ENCODE data around the gene LRRC4C. TPM values are rescaled to one million over a fixed set of nuclear protein-coding genes. Genes with fewer than 3 reads are reported as not detected.

The LRRC4C gene
- total and polyA plus RNA-seq, 4 donors, result 0.33 to 5.3 (median 0.43) TPM

GRCh38 chr11:40573254-40573891 lies 886.1 kb downstream of the LRRC4C start:
- no peaks in the 10 kb centered on the region for H3K4me1 ChIP-seq (ENCODE audit: control insufficient read depth in 5 of 5, insufficient read depth in 5 of 5, low read length in 5 of 5)
- TF ChIP-seq, protein P1, sequence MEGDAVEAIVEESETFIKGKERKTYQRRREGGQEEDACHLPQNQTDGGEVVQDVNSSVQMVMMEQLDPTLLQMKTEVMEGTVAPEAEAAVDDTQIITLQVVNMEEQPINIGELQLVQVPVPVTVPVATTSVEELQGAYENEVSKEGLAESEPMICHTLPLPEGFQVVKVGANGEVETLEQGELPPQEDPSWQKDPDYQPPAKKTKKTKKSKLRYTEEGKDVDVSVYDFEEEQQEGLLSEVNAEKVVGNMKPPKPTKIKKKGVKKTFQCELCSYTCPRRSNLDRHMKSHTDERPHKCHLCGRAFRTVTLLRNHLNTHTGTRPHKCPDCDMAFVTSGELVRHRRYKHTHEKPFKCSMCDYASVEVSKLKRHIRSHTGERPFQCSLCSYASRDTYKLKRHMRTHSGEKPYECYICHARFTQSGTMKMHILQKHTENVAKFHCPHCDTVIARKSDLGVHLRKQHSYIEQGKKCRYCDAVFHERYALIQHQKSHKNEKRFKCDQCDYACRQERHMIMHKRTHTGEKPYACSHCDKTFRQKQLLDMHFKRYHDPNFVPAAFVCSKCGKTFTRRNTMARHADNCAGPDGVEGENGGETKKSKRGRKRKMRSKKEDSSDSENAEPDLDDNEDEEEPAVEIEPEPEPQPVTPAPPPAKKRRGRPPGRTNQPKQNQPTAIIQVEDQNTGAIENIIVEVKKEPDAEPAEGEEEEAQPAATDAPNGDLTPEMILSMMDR (IDR thresholded peaks at IDR 0.05; ENCODE audit: control extremely low read depth, extremely low read depth), result no peak
- H3K4me3 ChIP-seq, result no peak overlapping the region
- no peak overlapping the region for H3K27ac ChIP-seq (ENCODE audit: low read depth in 1 of 2, low read length in 1 of 2)
- H3K36me3 ChIP-seq (ENCODE audit: control insufficient read depth in 4 of 4, insufficient read depth in 4 of 4, low read length in 4 of 4), result no peaks in the 10 kb centered on the region
- DNase-seq (no peak), ATAC-seq (ENCODE audit: insufficient read depth, low FRiP score) (no peak)
- 51 to 54% methylated on average over 1 of the region's 1 CpG for WGBS, 2 donors
- H3K27me3 ChIP-seq (ENCODE audit: control insufficient read depth in 3 of 3, insufficient read depth in 3 of 3, low read length in 2 of 3), result no peaks in the 10 kb centered on the region
- no peaks in the 10 kb centered on the region for H3K9me3 ChIP-seq (ENCODE audit: control insufficient read depth in 4 of 4, insufficient read depth in 3 of 4, low read length in 3 of 4)
- no peak overlapping the region for H3K9ac ChIP-seq (ENCODE audit: insufficient read depth in 1 of 2, low read length in 2 of 2)

DNA sequence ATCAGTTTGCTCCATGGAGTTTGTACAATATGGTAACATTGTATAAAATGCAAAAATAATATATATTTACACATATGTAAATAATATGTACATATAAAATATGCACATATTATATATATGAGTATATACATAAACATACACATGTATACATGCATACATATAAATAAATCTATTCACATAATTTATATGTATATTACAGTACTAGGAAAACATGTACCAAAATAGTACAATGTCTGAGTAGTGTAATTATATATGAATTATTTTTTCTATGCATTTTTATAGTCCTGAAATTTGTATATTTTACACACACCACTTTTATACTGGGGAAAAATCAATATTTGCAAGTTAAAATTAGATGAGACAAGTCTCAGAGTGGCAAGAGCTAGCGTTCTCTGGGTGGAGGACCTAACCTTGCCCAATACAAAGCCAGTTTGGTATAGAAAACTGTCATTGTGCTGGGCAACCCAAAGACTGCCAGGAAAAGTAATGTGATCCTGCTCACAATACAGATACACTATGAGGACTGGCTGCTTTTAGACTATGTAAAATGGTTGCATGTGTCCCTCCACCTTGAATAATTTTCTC lies 889.4 kb downstream of the LRRC4C start:
- Histone ChIP-seq H3K27ac (ENCODE audit: low read depth in 1 of 2, low read length in 1 of 2) (no peak overlapping the region), H3K36me3 (ENCODE audit: control insufficient read depth in 4 of 4, insufficient read depth in 4 of 4, low read length in 4 of 4) (no peaks in the 10 kb centered on the region), H3K27me3 (ENCODE audit: control insufficient read depth in 3 of 3, insufficient read depth in 3 of 3, low read length in 2 of 3) (no peaks in the 10 kb centered on the region), H3K9ac (ENCODE audit: insufficient read depth in 1 of 2, low read length in 2 of 2) (no peak overlapping the region), H3K4me3 (no peak overlapping the region), H3K4me1 (ENCODE audit: control insufficient read depth in 5 of 5, insufficient read depth in 5 of 5, low read length in 5 of 5) (no peaks in the 10 kb centered on the region), H3K9me3 (ENCODE audit: control insufficient read depth in 4 of 4, insufficient read depth in 3 of 4, low read length in 3 of 4) (no peaks in the 10 kb centered on the region)
- ATAC-seq (ENCODE audit: insufficient read depth, low FRiP score) (no peak), DNase-seq (no peak)
- WGBS, 2 donors, result 74 to 85% methylated on average over 1 of the region's 1 CpG
- TF ChIP-seq, protein P1 (IDR thresholded peaks at IDR 0.05; ENCODE audit: control extremely low read depth, extremely low read depth), result no peak

DNA sequence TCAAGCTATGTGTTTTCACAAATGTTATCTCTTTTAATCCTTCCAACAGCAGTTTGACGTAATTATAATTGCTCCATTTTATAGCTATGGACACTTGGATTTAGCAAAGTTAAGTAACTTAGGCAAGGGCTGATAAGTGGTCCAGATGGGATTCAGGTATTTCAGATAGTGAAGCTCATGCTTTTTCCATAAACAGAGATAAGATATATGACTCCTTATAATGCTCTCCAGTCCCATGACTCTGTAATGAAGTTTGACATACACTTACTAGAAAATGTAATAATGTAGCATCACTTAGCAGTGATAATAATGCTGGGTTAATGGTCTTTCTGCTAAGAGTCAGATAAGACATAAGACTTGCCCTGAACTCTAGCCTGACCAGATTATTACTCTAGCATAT lies 892.1 kb downstream of the LRRC4C start:
- DNase-seq (no peak), ATAC-seq (ENCODE audit: insufficient read depth, low FRiP score) (no peak)
- Histone ChIP-seq H3K9me3 (ENCODE audit: control insufficient read depth in 4 of 4, insufficient read depth in 3 of 4, low read length in 3 of 4) (no peaks in the 10 kb centered on the region), H3K27ac (ENCODE audit: low read depth in 1 of 2, low read length in 1 of 2) (no peak overlapping the region), H3K9ac (ENCODE audit: insufficient read depth in 1 of 2, low read length in 2 of 2) (no peak overlapping the region), H3K36me3 (ENCODE audit: control insufficient read depth in 4 of 4, insufficient read depth in 4 of 4, low read length in 4 of 4) (no peaks in the 10 kb centered on the region), H3K4me1 (ENCODE audit: control insufficient read depth in 5 of 5, insufficient read depth in 5 of 5, low read length in 5 of 5) (no peaks in the 10 kb centered on the region), H3K4me3 (no peak overlapping the region), H3K27me3 (ENCODE audit: control insufficient read depth in 3 of 3, insufficient read depth in 3 of 3, low read length in 2 of 3) (no peaks in the 10 kb centered on the region)
- WGBS, 2 donors, result 76 to 77% methylated on average over 1 of the region's 1 CpG
- TF ChIP-seq, protein P1 (IDR thresholded peaks at IDR 0.05; ENCODE audit: control extremely low read depth, extremely low read depth), result no peak

Measured in lung (tissue), 12 donors.